ENCODE data around the gene RPE65. TPM values are rescaled to one million over a fixed set of nuclear protein-coding genes. Genes with fewer than 3 reads are reported as not detected.

Gene RPE65
- total and polyA plus RNA-seq, 2 of the 4 experiments (the other 2 are of a cell fraction): under 0.01 TPM; not detected in 1

- H2BK20ac ChIP-seq (ENCODE audit: low read depth, low read length): no peak overlapping the region
- ChIA-PET CTCF (no interaction called here), POLR2A (ENCODE audit: unreplicated experiment) (no interaction called here)
- H3K27me3 ChIP-seq (ENCODE audit: control insufficient read depth, insufficient read depth, low read length): no peaks in the 10 kb centered on the region
- WGBS, 2 experiments (ENCODE audit: extremely low coverage in 2 of 2, insufficient read length in 1 of 2): no CpG with 5 or more reads among the region's 6 CpGs
- no peak overlapping the region for H3K4me2 ChIP-seq (ENCODE audit: low read depth, low read length)
- H2BK120ac ChIP-seq (ENCODE audit: low read depth, low read length): no peak overlapping the region
- no peak overlapping the region for H4K91ac ChIP-seq (ENCODE audit: insufficient read depth, low read depth, low read length)
- no peaks in the 10 kb centered on the region for H3K9me3 ChIP-seq (ENCODE audit: control insufficient read depth, insufficient read depth, low read length)
- no peak overlapping the region for H3K4ac ChIP-seq (ENCODE audit: low read depth, low read length)
- no peak overlapping the region for H2BK15ac ChIP-seq (ENCODE audit: low read depth, low read length)
- H2AFZ ChIP-seq (replicated peaks; ENCODE audit: low read length, poor library complexity): no peak overlapping the region
- H4K5ac ChIP-seq (ENCODE audit: low read depth, low read length): no peak overlapping the region
- H3K18ac ChIP-seq (ENCODE audit: low read depth, low read length): no peak overlapping the region
- no peak overlapping the region for H3K14ac ChIP-seq (replicated peaks; ENCODE audit: low read depth, low read length)
- H3K9ac ChIP-seq (ENCODE audit: low read depth, low read length): no peak overlapping the region
- no peaks in the 10 kb centered on the region for H3K36me3 ChIP-seq (ENCODE audit: control insufficient read depth, insufficient read depth, low read length)
- H3K23ac ChIP-seq (ENCODE audit: low read depth, low read length): no peak overlapping the region
- no TSS peak for BruUV-seq (replicated peaks)
- H3K79me1 ChIP-seq (ENCODE audit: low read depth in 1 of 2, low read length in 2 of 2): no peaks in the 10 kb centered on the region
- peaks cover 4% of the 10 kb centered on the region; the same call in 1 of the 2 replicates for H3K9me1 ChIP-seq (ENCODE audit: insufficient read depth, low read length)
- intact Hi-C loops (cut with micrococcal nuclease): loop anchor here (10.0 kb wide), 1 partner anchor 211 kb away; the partner anchor contains the start of gene WLS
- H2AK9ac ChIP-seq (replicated peaks; ENCODE audit: low read depth, low read length, poor library complexity): no peak overlapping the region
- no peak overlapping the region for H4K8ac ChIP-seq (ENCODE audit: low read depth in 2 of 2, low read length in 2 of 2)
- H3K4me1 ChIP-seq (ENCODE audit: control insufficient read depth, insufficient read depth, low read length): no peaks in the 10 kb centered on the region
- dilution Hi-C loops (cut with HindIII; ENCODE audit: low sequenced_read_pairs, unreplicated experiment): no loop called here
- no peak overlapping the region for H3K56ac ChIP-seq (ENCODE audit: extremely low read depth, insufficient read depth, low read length)
- H3K4me3 ChIP-seq (ENCODE audit: insufficient read depth, low read depth, low read length): no peak overlapping the region
- no peak overlapping the region for H3K27ac ChIP-seq (ENCODE audit: insufficient read depth, low read length)
- H2BK5ac ChIP-seq (ENCODE audit: low read depth, low read length, poor library complexity, severe bottlenecking): no peak overlapping the region
- in situ Hi-C loops (cut with MboI; ENCODE audit: low sequenced_read_pairs): no loop called here
- DNase-seq (no peak), ATAC-seq (ENCODE audit: low read depth) (no peak)
- TF ChIP-seq POLR2A (IDR thresholded peaks at IDR 0.05; ENCODE audit: low read depth, low read length): no peak
- no peak for TF ChIP-seq SMC3 (IDR thresholded peaks at IDR 0.05; ENCODE audit: low read depth, low read length)
- TF ChIP-seq MAZ (IDR thresholded peaks at IDR 0.05; ENCODE audit: borderline replicate concordance, low read depth, low read length): no peak
- no peak for TF ChIP-seq CTCF (conservative IDR thresholded peaks at IDR 0.05; ENCODE audit: low read depth, low read length)
- no peak for TF ChIP-seq CEBPB (IDR thresholded peaks at IDR 0.05; ENCODE audit: low read depth, low read length)
- TF ChIP-seq NFE2L2 (IDR thresholded peaks at IDR 0.05; ENCODE audit: low read depth, low read length): no peak
- TF ChIP-seq RCOR1 (IDR thresholded peaks at IDR 0.05; ENCODE audit: insufficient replicate concordance, low read length): no peak
- TF ChIP-seq CHD1 (IDR thresholded peaks at IDR 0.05; ENCODE audit: low read depth, low read length): no peak
- no peak for TF ChIP-seq RFX5 (IDR thresholded peaks at IDR 0.05; ENCODE audit: low read depth, low read length)
- no peak for TF ChIP-seq FOS (IDR thresholded peaks at IDR 0.05; ENCODE audit: low read depth, low read length)
- no peak for TF ChIP-seq USF2 (IDR thresholded peaks at IDR 0.05; ENCODE audit: low read depth, low read length)
- TF ChIP-seq BHLHE40 (IDR thresholded peaks at IDR 0.05; ENCODE audit: low read depth, low read length): no peak
- TF ChIP-seq MAFK (IDR thresholded peaks at IDR 0.05; ENCODE audit: low read depth, low read length): no peak
- no peak for TF ChIP-seq ELK1 (IDR thresholded peaks at IDR 0.05; ENCODE audit: borderline replicate concordance, low read depth, low read length)
- no peak for TF ChIP-seq RAD21 (IDR thresholded peaks at IDR 0.05; ENCODE audit: low read length)
- TF ChIP-seq MXI1 (IDR thresholded peaks at IDR 0.05; ENCODE audit: borderline replicate concordance, low read depth, low read length): no peak
- H2AK5ac ChIP-seq (ENCODE audit: low read depth, low read length): no peak overlapping the region
- H4K20me1 ChIP-seq (ENCODE audit: insufficient read depth, low read length): no peaks in the 10 kb centered on the region
Observed at GRCh38 chr1:68445709-68446108, 4.0 kb downstream of the RPE65 start.

All from IMR-90 (cell line).